BLaER1 treated with 17β-estradiol and CSF1 and Interleukin-3, amounts not matched to agents 10 nM and 100 nM (cell line): Measurements from ENCODE around the gene RPS3.

ENCODE experiments used
- H3K27ac ChIP-seq, 11 experiments: shearing (Covaris generic); formaldehyde crosslinking; 2 replicates each; pipeline ENCODE4 v1.8.1; 2022
- H3K27me3 ChIP-seq, 11 experiments: shearing (Covaris generic); formaldehyde crosslinking; 2 replicates each; pipeline ENCODE4 v1.8.1; 2022
- H3K36me3 ChIP-seq, 11 experiments: shearing (Covaris generic); formaldehyde crosslinking; 2 replicates each; pipeline ENCODE4 v1.8.1; 2022
- H3K4me1 ChIP-seq, 10 experiments: shearing (Covaris generic); formaldehyde crosslinking; 2 replicates each; pipeline ENCODE4 v1.8.1; 2022
- H3K4me2 ChIP-seq, 11 experiments: shearing (Covaris generic); formaldehyde crosslinking; 2 replicates each; pipeline ENCODE4 v1.8.1; 2022
- H3K4me3 ChIP-seq, 10 experiments: shearing (Covaris generic); formaldehyde crosslinking; 2 replicates each; pipeline ENCODE4 v1.8.1; 2022
- H3K9ac ChIP-seq, 11 experiments: shearing (Covaris generic); formaldehyde crosslinking; 2 replicates each; pipeline ENCODE4 v1.8.1; 2022
- H3K9me3 ChIP-seq, 11 experiments: shearing (Covaris generic); formaldehyde crosslinking; replicated peaks in 1 of 11; 2 replicates each; pipeline ENCODE4 v1.8.1; 2022
- H4K20me1 ChIP-seq, 11 experiments: shearing (Covaris generic); formaldehyde crosslinking; 2 replicates each; pipeline ENCODE4 v1.8.1; 2022
- Cebpa-rat ChIP-seq, 11 experiments: shearing (Covaris generic); IDR thresholded peaks; 2 replicates each; pipeline ENCODE4 v1.8.1; 2022

The RPS3 gene

DNA sequence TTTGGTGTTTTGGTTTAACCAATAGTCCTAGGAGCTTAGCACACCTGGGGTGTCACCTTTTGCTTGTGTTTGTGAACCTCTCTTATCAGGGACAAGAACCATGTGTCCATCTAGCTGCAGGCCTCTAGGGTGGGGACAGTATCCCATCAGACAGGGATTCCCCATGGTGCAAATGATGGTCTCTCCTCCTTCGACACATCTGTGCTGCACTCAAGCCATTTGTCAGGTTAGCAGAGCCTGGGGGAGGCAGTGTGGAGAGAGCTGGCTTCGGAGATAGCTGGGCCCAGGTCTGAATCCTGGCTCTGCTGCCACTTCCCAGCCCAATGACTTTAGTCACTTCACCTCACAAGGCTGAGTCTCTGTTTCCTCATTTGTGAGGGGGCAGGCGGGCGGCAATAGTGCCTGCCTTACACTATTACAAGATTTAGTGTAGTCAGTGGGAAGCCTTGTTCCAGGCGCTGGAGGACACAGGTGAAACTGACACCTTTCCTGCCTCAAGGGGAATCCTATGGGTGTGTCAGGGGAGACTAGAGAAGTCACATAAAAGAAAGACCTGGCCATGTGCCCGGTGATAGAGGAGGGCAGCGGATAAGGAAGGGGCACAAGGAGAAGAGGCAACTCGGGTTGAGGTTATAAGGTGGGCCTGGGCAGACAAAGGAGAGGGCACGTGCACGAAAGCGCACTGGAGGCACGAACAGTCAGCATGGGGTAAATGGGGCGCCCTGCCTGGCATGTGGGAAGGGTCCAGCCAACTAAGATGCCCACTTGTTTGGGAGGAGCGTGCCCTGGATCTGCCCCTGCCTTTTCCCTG is 21.1 kb downstream of the RPS3 start:
- no peak overlapping the region for H3K4me2 ChIP-seq
- H3K27ac ChIP-seq = no peak overlapping the region
- H3K36me3 ChIP-seq = peaks cover 49 to 90% (median 74%) of the 10 kb centered on the region in 11 experiments

GRCh38 chr11:75421035-75421602 is 21.8 kb downstream of the RPS3 start:
- Histone ChIP-seq H3K27ac (no peak overlapping the region), H3K27me3 (no peaks in the 10 kb centered on the region), H3K4me2 (no peak overlapping the region), H3K9ac (no peak overlapping the region), H3K4me1 (peaks cover 0 to 19% (median 7%) of the 10 kb centered on the region in 10 experiments; a peak in 9 of 20 replicates), H3K9me3 (no peaks in the 10 kb centered on the region), H3K36me3 (peaks cover 47 to 86% (median 71%) of the 10 kb centered on the region in 11 experiments), H3K4me3 (no peak overlapping the region), H4K20me1 (peaks cover 28 to 76% (median 58%) of the 10 kb centered on the region in 11 experiments; a peak in 18 of 22 replicates)
- TF ChIP-seq Cebpa-rat (IDR thresholded peaks at IDR 0.05) = no peak

More for the DNA sequence above, 21.1 kb downstream of the RPS3 start:
- peaks cover 0 to 19% (median 7%) of the 10 kb centered on the region in 10 experiments; a peak in 9 of 20 replicates for H3K4me1 ChIP-seq
- no peaks in the 10 kb centered on the region for H3K9me3 ChIP-seq
- H4K20me1 ChIP-seq = peaks cover 29 to 82% (median 56%) of the 10 kb centered on the region in 11 experiments; a peak in 18 of 22 replicates
- H3K4me3 ChIP-seq = no peak overlapping the region
- TF ChIP-seq Cebpa-rat (IDR thresholded peaks at IDR 0.05) = no peak
- H3K9ac ChIP-seq = no peak overlapping the region
- H3K27me3 ChIP-seq = no peaks in the 10 kb centered on the region

GRCh38 chr11:75421902-75422247 is 22.6 kb downstream of the RPS3 start:
- TF ChIP-seq Cebpa-rat (IDR thresholded peaks at IDR 0.05) = no peak

GRCh38 chr11:75422248-75423231 is 23.2 kb downstream of the RPS3 start:
- H3K27ac ChIP-seq = no peak overlapping the region
- peaks cover 5 to 9% (median 8%) of the 10 kb centered on the region in 11 experiments for H3K27me3 ChIP-seq
- H3K9ac ChIP-seq = no peak overlapping the region
- peaks cover 35 to 72% (median 58%) of the 10 kb centered on the region in 11 experiments for H3K36me3 ChIP-seq
- no peaks in the 10 kb centered on the region for H3K9me3 ChIP-seq
- H3K4me1 ChIP-seq = peaks cover 0 to 18% (median 7%) of the 10 kb centered on the region in 10 experiments; a peak in 9 of 20 replicates
- TF ChIP-seq Cebpa-rat (IDR thresholded peaks at IDR 0.05) = no peak
- no peak overlapping the region for H3K4me3 ChIP-seq
- no peak overlapping the region for H3K4me2 ChIP-seq
- H4K20me1 ChIP-seq = peaks cover 22 to 69% (median 47%) of the 10 kb centered on the region in 11 experiments; a peak in 18 of 22 replicates

More at GRCh38 chr11:75421902-75422247, 22.6 kb downstream of the RPS3 start:
- Histone ChIP-seq H3K27me3 (peaks cover 0 to 3% (median 1%) of the 10 kb centered on the region in 11 experiments; a peak in 8 of 22 replicates), H3K4me3 (no peak overlapping the region), H3K9me3 (no peaks in the 10 kb centered on the region), H3K27ac (no peak overlapping the region), H3K4me1 (peaks cover 0 to 19% (median 7%) of the 10 kb centered on the region in 10 experiments; a peak in 9 of 20 replicates), H3K36me3 (peaks cover 40 to 79% (median 64%) of the 10 kb centered on the region in 11 experiments), H3K4me2 (no peak overlapping the region), H3K9ac (no peak overlapping the region), H4K20me1 (peaks cover 25 to 71% (median 52%) of the 10 kb centered on the region in 11 experiments; a peak in 18 of 22 replicates)

DNA sequence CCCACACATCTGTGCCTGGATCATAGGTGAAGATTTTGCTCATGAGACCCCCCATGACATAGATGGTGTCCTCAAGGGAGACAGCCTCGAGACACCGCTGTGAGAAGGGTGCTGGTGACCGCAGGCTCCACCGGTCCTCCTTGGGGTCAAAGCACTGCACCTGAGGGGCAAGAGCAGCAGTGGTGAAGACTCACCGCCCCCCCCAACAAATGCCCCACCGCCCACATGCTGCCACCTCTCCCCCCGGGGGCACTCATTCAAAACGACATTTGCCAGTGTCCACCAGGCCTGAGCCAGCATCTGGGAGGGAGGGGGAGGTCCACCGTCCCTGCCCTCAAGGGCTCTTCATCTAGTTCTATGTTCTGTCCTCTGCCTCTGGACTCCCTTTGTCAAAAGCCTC is 24.4 kb downstream of the RPS3 start:
- peaks cover 15 to 62% (median 37%) of the 10 kb centered on the region in 11 experiments; a peak in 18 of 22 replicates for H4K20me1 ChIP-seq
- peaks cover 0 to 10% (median 7%) of the 10 kb centered on the region in 10 experiments; a peak in 10 of 20 replicates for H3K4me1 ChIP-seq
- peaks cover 0 to 7% (median 0%) of the 10 kb centered on the region in 11 experiments; a peak in 2 of 22 replicates for H3K9me3 ChIP-seq
- no peak for TF ChIP-seq Cebpa-rat (IDR thresholded peaks at IDR 0.05)
- no peak overlapping the region for H3K4me3 ChIP-seq
- H3K36me3 ChIP-seq = peaks cover 32 to 62% (median 46%) of the 10 kb centered on the region in 11 experiments
- peaks cover 17 to 21% (median 20%) of the 10 kb centered on the region in 11 experiments for H3K27me3 ChIP-seq
- H3K27ac ChIP-seq = no peak overlapping the region
- H3K4me2 ChIP-seq = no peak overlapping the region
- no peak overlapping the region for H3K9ac ChIP-seq

GRCh38 chr11:75424396-75424795 is 25.1 kb downstream of the RPS3 start:
- Histone ChIP-seq H3K27me3 (peaks cover 24 to 28% (median 26%) of the 10 kb centered on the region in 11 experiments), H3K9me3 (peaks cover 0 to 11% (median 2%) of the 10 kb centered on the region in 11 experiments; a peak in 12 of 22 replicates), H3K4me1 (peaks cover 0 to 15% (median 7%) of the 10 kb centered on the region in 10 experiments; a peak in 11 of 20 replicates), H4K20me1 (peaks cover 15 to 60% (median 35%) of the 10 kb centered on the region in 11 experiments; a peak in 18 of 22 replicates), H3K27ac (no peak overlapping the region), H3K36me3 (peaks cover 29 to 55% (median 44%) of the 10 kb centered on the region in 11 experiments; a peak in 21 of 22 replicates), H3K9ac (no peak overlapping the region), H3K4me2 (peak overlapping the region in 2 of 11 experiments; percentile 3 to 14; a peak in 1 of 22 replicates), H3K4me3 (no peak overlapping the region)
- TF ChIP-seq Cebpa-rat (IDR thresholded peaks at IDR 0.05) = no peak

GRCh38 chr11:75425422-75425821 is 26.1 kb downstream of the RPS3 start:
- Histone ChIP-seq H3K9ac (no peak overlapping the region), H4K20me1 (peaks cover 11 to 52% (median 28%) of the 10 kb centered on the region in 11 experiments; a peak in 18 of 22 replicates), H3K4me2 (no peak overlapping the region), H3K4me3 (no peak overlapping the region), H3K36me3 (peaks cover 24 to 45% (median 38%) of the 10 kb centered on the region in 11 experiments; a peak in 21 of 22 replicates), H3K27me3 (peaks cover 32 to 38% (median 36%) of the 10 kb centered on the region in 11 experiments), H3K27ac (no peak overlapping the region), H3K4me1 (peaks cover 0 to 22% (median 11%) of the 10 kb centered on the region in 10 experiments; a peak in 11 of 20 replicates), H3K9me3 (peaks cover 0 to 16% (median 6%) of the 10 kb centered on the region in 11 experiments; a peak in 13 of 22 replicates)
- TF ChIP-seq Cebpa-rat (IDR thresholded peaks at IDR 0.05) = no peak

DNA sequence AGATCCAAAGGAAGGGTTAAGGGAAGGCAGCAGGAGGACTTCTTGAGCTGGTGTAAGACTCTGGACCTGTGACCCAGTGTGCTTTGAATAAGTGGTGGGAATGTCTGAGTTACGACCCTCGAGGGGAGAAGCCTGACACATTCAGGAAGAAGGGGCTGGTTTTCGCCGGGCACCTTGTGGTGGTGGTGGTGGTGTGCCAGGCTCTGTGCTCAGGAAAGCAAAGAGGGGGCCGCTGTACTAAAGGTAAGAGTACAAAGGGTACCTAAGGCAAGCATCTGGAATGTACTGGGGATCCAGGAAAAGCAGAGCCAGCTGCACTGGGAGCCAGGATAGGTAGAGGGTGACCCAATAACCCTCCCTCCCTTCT is 27.4 kb downstream of the RPS3 start:
- Histone ChIP-seq H3K27me3 (peaks cover 45 to 51% (median 49%) of the 10 kb centered on the region in 11 experiments), H3K9me3 (peaks cover 0 to 16% (median 6%) of the 10 kb centered on the region in 11 experiments; a peak in 13 of 22 replicates), H3K4me3 (no peak overlapping the region), H3K4me1 (peaks cover 0 to 27% (median 16%) of the 10 kb centered on the region in 10 experiments; a peak in 11 of 20 replicates), H3K36me3 (peaks cover 17 to 32% (median 25%) of the 10 kb centered on the region in 11 experiments; a peak in 21 of 22 replicates), H3K9ac (no peak overlapping the region), H3K27ac (no peak overlapping the region), H4K20me1 (peaks cover 2 to 51% (median 15%) of the 10 kb centered on the region in 11 experiments; a peak in 13 of 22 replicates), H3K4me2 (no peak overlapping the region)
- TF ChIP-seq Cebpa-rat (IDR thresholded peaks at IDR 0.05) = no peak
